HL-60 (cell line): ENCODE results near the gene CYP4V2.

Experiments
- CTCF ChIP-seq: IDR thresholded peaks from one replicate; pipeline ENCODE4 v1.5.1; 2011; ENCODE audit warnings: low read length, control low read depth, inconsistent platforms; ENCODE audit not compliant: insufficient read depth
- POLR2AphosphoS5 ChIP-seq: IDR thresholded peaks from 2 replicates; pipeline ENCODE4 v1.6.1; 2012; ENCODE audit warnings: low read depth
- REST ChIP-seq: IDR thresholded peaks from 2 replicates; pipeline ENCODE4 v1.6.1; 2012; ENCODE audit warnings: low read depth; ENCODE audit not compliant: insufficient replicate concordance

DNA sequence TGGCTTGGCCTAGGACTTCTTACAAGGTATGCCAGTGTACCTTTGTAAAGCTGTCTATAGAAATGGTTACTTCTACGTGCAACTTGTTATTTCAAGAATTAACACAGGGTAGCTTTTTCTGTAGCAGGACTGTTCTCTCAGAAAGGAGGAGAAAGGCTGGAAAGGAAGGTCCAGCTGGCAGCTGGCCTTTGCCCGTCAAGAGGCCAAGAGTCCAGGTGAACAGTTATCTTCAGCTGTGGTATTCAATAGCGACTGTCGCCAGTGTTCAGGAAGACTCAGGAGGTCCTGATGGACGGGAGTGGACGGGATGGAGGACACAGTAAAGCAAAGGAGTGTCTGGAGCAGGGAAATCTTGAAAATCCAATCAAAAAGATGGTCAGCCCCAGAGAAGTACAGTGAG is 4.7 kb downstream of the CYP4V2 start:
- TF ChIP-seq CTCF (no peak), POLR2AphosphoS5 (no peak), REST (no peak)
